WTC11 (cell line): ENCODE data around the gene SLC10A1. TPM values are rescaled to one million over a fixed set of nuclear protein-coding genes. Genes with fewer than 3 reads are reported as not detected.

ENCODE experiments used
- ATAC-seq: fragments of 200-7000 bp; cut with Tn5 transposase; 2 replicates; pipeline ENCODE4 v1.10.0; 2021; ENCODE audit warnings: mild to moderate bottlenecking, moderate library complexity
- CTCF ChIA-PET: fragments of 300-600 bp; sonication (Branson Sonifier 250); formaldehyde crosslinking; loops from one replicate; lab custom pipeline; 2021; ENCODE audit warnings: antibody characterized with exemption; lab: Charles Lee
- POLR2A ChIA-PET: fragments of 350-600 bp; sonication (Branson Sonifier 250); formaldehyde crosslinking; loops from one replicate; lab custom pipeline; 2021; ENCODE audit warnings: antibody characterized with exemption; lab: Charles Lee
- DNase-seq: peaks from one replicate; pipeline ENCODE4 v3.0.0; 2021; ENCODE audit warnings: low spot score
- H3K27ac Mint-ChIP-seq: 2 replicates; pipeline ENCODE4 v1.8.0; 2021; ENCODE audit warnings: mixed read lengths
- H3K27me3 Mint-ChIP-seq: 2 replicates; pipeline ENCODE4 v1.8.0; 2021; ENCODE audit warnings: low read depth, mild to moderate bottlenecking, moderate library complexity, mixed read lengths
- H3K36me3 Mint-ChIP-seq: 2 replicates; pipeline ENCODE4 v1.8.0; 2021; ENCODE audit warnings: mixed read lengths
- H3K4me1 Mint-ChIP-seq: 2 replicates; pipeline ENCODE4 v1.8.0; 2022; ENCODE audit warnings: mixed read lengths
- H3K4me3 Mint-ChIP-seq: 2 replicates; pipeline ENCODE4 v1.8.0; 2021; ENCODE audit warnings: mild to moderate bottlenecking, moderate library complexity, mixed read lengths
- H3K9me3 Mint-ChIP-seq: 2 replicates; pipeline ENCODE4 v1.8.0; 2021; ENCODE audit warnings: mixed read lengths
- AR ChIP-seq: fragments of 250-450 bp; sonication (Bioruptor Pico); IDR thresholded peaks from 2 replicates; pipeline ENCODE4 v1.9.0; 2021; ENCODE audit warnings: mild to moderate bottlenecking
- ATF1 ChIP-seq: sonication (generic); formaldehyde crosslinking; IDR thresholded peaks from 2 replicates; pipeline ENCODE4 v1.8.1; 2023; ENCODE audit warnings: mild to moderate bottlenecking, moderate library complexity, missing genetic modification reagents
- CREB1 ChIP-seq: sonication (generic); formaldehyde crosslinking; IDR thresholded peaks from 2 replicates; pipeline ENCODE4 v1.8.0; 2023; ENCODE audit warnings: mild to moderate bottlenecking, missing genetic modification reagents
- ETV6 ChIP-seq: sonication (generic); formaldehyde crosslinking; IDR thresholded peaks from 2 replicates; pipeline ENCODE4 v1.8.1; 2022; ENCODE audit warnings: mild to moderate bottlenecking, missing genetic modification reagents
- FOXK1 ChIP-seq: sonication (generic); formaldehyde crosslinking; IDR thresholded peaks from 2 replicates; pipeline ENCODE4 v1.8.0; 2022; ENCODE audit warnings: mild to moderate bottlenecking, moderate library complexity, missing genetic modification reagents
- FOXP1 ChIP-seq: sonication (generic); formaldehyde crosslinking; IDR thresholded peaks from 2 replicates; pipeline ENCODE4 v1.8.0; 2022; ENCODE audit warnings: missing genetic modification reagents, mild to moderate bottlenecking, moderate library complexity, borderline replicate concordance
- FOXP4 ChIP-seq: sonication (generic); formaldehyde crosslinking; IDR thresholded peaks from 2 replicates; pipeline ENCODE4 v1.8.0; 2022; ENCODE audit warnings: mild to moderate bottlenecking, missing genetic modification reagents
- KAT7 ChIP-seq: sonication (generic); formaldehyde crosslinking; IDR thresholded peaks from 2 replicates; pipeline ENCODE4 v1.8.1; 2023; ENCODE audit warnings: missing genetic modification reagents, mild to moderate bottlenecking, borderline replicate concordance
- MAX ChIP-seq: sonication (generic); formaldehyde crosslinking; IDR thresholded peaks from 2 replicates; pipeline ENCODE4 v1.8.0; 2022; ENCODE audit warnings: mild to moderate bottlenecking, missing genetic modification reagents
- NR1H2 ChIP-seq: sonication (generic); formaldehyde crosslinking; IDR thresholded peaks from 2 replicates; pipeline ENCODE4 v1.9.0; 2021; ENCODE audit warnings: mild to moderate bottlenecking, moderate library complexity, missing genetic modification reagents
- NR2C2 ChIP-seq: sonication (generic); formaldehyde crosslinking; IDR thresholded peaks from 2 replicates; pipeline ENCODE4 v1.8.0; 2022; ENCODE audit warnings: mild to moderate bottlenecking, missing genetic modification reagents
- SMAD3 ChIP-seq: sonication (generic); formaldehyde crosslinking; IDR thresholded peaks from 2 replicates; pipeline ENCODE4 v1.8.0; 2022; ENCODE audit warnings: missing genetic modification reagents, mild to moderate bottlenecking, borderline replicate concordance
- SMAD4 ChIP-seq: sonication (generic); formaldehyde crosslinking; IDR thresholded peaks from 2 replicates; pipeline ENCODE4 v1.8.0; 2022; ENCODE audit warnings: mild to moderate bottlenecking, missing genetic modification reagents
- SP1 ChIP-seq: sonication (generic); formaldehyde crosslinking; conservative IDR thresholded peaks from 2 replicates; pipeline ENCODE4 v1.8.1; 2022; ENCODE audit warnings: missing genetic modification reagents
- TEAD1 ChIP-seq: sonication (generic); formaldehyde crosslinking; IDR thresholded peaks from 2 replicates; pipeline ENCODE4 v1.8.0; 2022; ENCODE audit warnings: mild to moderate bottlenecking, missing genetic modification reagents
- TEAD4 ChIP-seq: sonication (generic); formaldehyde crosslinking; IDR thresholded peaks from 2 replicates; pipeline ENCODE4 v1.8.0; 2022; ENCODE audit warnings: mild to moderate bottlenecking, missing genetic modification reagents
- USF1 ChIP-seq: sonication (generic); formaldehyde crosslinking; IDR thresholded peaks from 2 replicates; pipeline ENCODE4 v1.8.0; 2022; ENCODE audit warnings: mild to moderate bottlenecking, missing genetic modification reagents
- ZMAT4 ChIP-seq: fragments of 250-450 bp; sonication (Bioruptor Pico); IDR thresholded peaks from 2 replicates; pipeline ENCODE4 v1.9.0; 2021; ENCODE audit warnings: mild to moderate bottlenecking
- ZNF121 ChIP-seq: sonication (generic); formaldehyde crosslinking; IDR thresholded peaks from 2 replicates; pipeline ENCODE4 v1.8.0; 2023; ENCODE audit warnings: missing genetic modification reagents
- ZNF219 ChIP-seq: sonication (generic); formaldehyde crosslinking; IDR thresholded peaks from 2 replicates; pipeline ENCODE4 v1.8.0; 2023; ENCODE audit warnings: missing genetic modification reagents, mild to moderate bottlenecking, borderline replicate concordance
- ZNF263 ChIP-seq: sonication (generic); formaldehyde crosslinking; IDR thresholded peaks from 2 replicates; pipeline ENCODE4 v1.8.1; 2022; ENCODE audit warnings: low read depth, mild to moderate bottlenecking, moderate library complexity, missing genetic modification reagents
- ZNF281 ChIP-seq: sonication (generic); formaldehyde crosslinking; IDR thresholded peaks from 2 replicates; pipeline ENCODE4 v1.8.0; 2023; ENCODE audit warnings: mild to moderate bottlenecking, missing genetic modification reagents
- ZNF423 ChIP-seq: fragments of 250-450 bp; sonication (Bioruptor Pico); IDR thresholded peaks from 2 replicates; pipeline ENCODE4 v2.1.2; 2022; ENCODE audit warnings: mild to moderate bottlenecking, moderate library complexity
- ZSCAN18 ChIP-seq: fragments of 250-450 bp; sonication (Bioruptor Pico); IDR thresholded peaks from 2 replicates; pipeline ENCODE4 v2.1.2; 2022; ENCODE audit warnings: mild to moderate bottlenecking, moderate library complexity
- total RNA-seq: library from RNA; stranded (reverse); gene quantifications from 3 replicates; pipeline ENCODE4 v1.2.3, GENCODE V29; 2021

Gene SLC10A1
- total RNA-seq, 1 experiment from 2014 or later, result 0.09 TPM

- Mint-ChIP-seq H3K4me3 (no peak overlapping the region), H3K9me3 (0 out of 2 replicates have a peak, but pooled peaks cover 5% of the 10 kb centered on the region), H3K36me3 (no peaks in the 10 kb centered on the region), H3K27me3 (no peaks in the 10 kb centered on the region), H3K4me1 (peaks cover 10% of the 10 kb centered on the region), H3K27ac (no peak overlapping the region; the same call in 1 of the 2 replicates)
- ATAC-seq (no peak), DNase-seq (no peak)
- ChIA-PET CTCF (interaction anchor here (0.7 to 1.5 kb wide), 2 partner anchors 27 to 123 kb away, joined by 3 to 6 read pairs; no protein-coding TSS in a partner anchor), POLR2A (no interaction called here)
- TF ChIP-seq ETV6 (CRISPR knock-in tag), result no peak
- no peak for TF ChIP-seq SMAD3
- TF ChIP-seq KAT7, result no peak
- no peak for TF ChIP-seq SP1 (CRISPR knock-in tag)
- TF ChIP-seq ATF1 (CRISPR knock-in tag), result no peak
- TF ChIP-seq FOXK1 (CRISPR knock-in tag), result no peak
- no peak for TF ChIP-seq ZNF263 (CRISPR knock-in tag)
- no peak for TF ChIP-seq NR1H2
- no peak for TF ChIP-seq SMAD4 (CRISPR knock-in tag)
- no peak for TF ChIP-seq FOXP1 (CRISPR knock-in tag)
- TF ChIP-seq FOXP4 (CRISPR knock-in tag), result no peak
- no peak for TF ChIP-seq USF1
- no peak for TF ChIP-seq ZSCAN18 (CRISPR knock-in tag)
- TF ChIP-seq MAX, result no peak
- no peak for TF ChIP-seq ZNF219 (CRISPR knock-in tag)
- no peak for TF ChIP-seq NR2C2 (CRISPR knock-in tag)
- no peak for TF ChIP-seq ZNF121 (CRISPR knock-in tag)
Measured at GRCh38 chr14:69753860-69754259, 43.2 kb downstream of the SLC10A1 start.

- Mint-ChIP-seq H3K27me3 (no peaks in the 10 kb centered on the region), H3K4me3 (no peak overlapping the region), H3K9me3 (0 out of 2 replicates have a peak, but pooled peaks cover 5% of the 10 kb centered on the region), H3K36me3 (no peaks in the 10 kb centered on the region), H3K27ac (no peak overlapping the region), H3K4me1 (peaks cover 10% of the 10 kb centered on the region)
- ATAC-seq (no peak; the same call in 1 of the 2 replicates), DNase-seq (no peak)
- POLR2A ChIA-PET, result no interaction called here
- CTCF ChIA-PET, result interaction anchor here (0.7 to 1.7 kb wide), 6 partner anchors 22 to 503 kb away, joined by 3 to 8 read pairs (median 5); no protein-coding TSS in a partner anchor
- TF ChIP-seq ZNF423 (CRISPR knock-in tag) (peak; percentile 98), TEAD1 (no peak)
Measured at GRCh38 chr14:69752773-69753172, 44.3 kb downstream of the SLC10A1 start.

- ATAC-seq (no peak), DNase-seq (no peak)
- Mint-ChIP-seq H3K4me3 (no peak overlapping the region), H3K36me3 (peaks cover 2% of the 10 kb centered on the region; the same call in 1 of the 2 replicates), H3K9me3 (peaks cover 11% of the 10 kb centered on the region; the same call in 1 of the 2 replicates), H3K4me1 (peaks cover 15% of the 10 kb centered on the region), H3K27me3 (no peaks in the 10 kb centered on the region), H3K27ac (no peak overlapping the region)
- ChIA-PET CTCF (interaction anchor here (1.1 kb wide), 1 partner anchor 171 kb away, joined by 3 read pairs; no protein-coding TSS in a partner anchor), POLR2A (no interaction called here)
- TF ChIP-seq ZNF281 (CRISPR knock-in tag), result no peak
- no peak for TF ChIP-seq AR (CRISPR knock-in tag)
- no peak for TF ChIP-seq TEAD4 (CRISPR knock-in tag)
- no peak for TF ChIP-seq CREB1 (CRISPR knock-in tag)
- no peak for TF ChIP-seq TEAD1
- no peak for TF ChIP-seq ZMAT4 (CRISPR knock-in tag)
Measured at GRCh38 chr14:69750495-69750894, 46.5 kb downstream of the SLC10A1 start.
